Measurements from ENCODE around the gene SCNN1B.
A peak's percentile ranks its signal among the peaks of the same experiment; 100 is the strongest.

SCNN1B gene

DNA sequence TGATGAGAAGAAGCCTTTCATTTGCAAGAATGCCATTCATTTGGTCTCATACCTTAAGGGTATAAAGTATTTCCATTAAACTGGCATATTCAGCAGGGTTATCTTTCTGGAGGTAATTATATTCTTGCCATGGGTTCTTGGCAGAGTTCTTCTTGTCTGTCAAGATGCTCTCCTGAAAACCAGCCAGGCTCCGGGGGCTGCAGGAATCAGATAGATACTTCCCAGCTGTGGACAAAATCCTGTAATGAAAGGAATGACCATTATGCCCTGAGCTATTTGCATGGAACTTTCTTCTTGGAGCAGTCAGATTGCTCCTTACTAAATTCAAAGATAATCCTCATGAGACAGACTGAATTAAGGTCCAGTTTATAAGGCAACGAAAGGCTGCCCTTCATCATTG, 103.9 kb downstream of the SCNN1B start:
- H4K8ac ChIP-seq (ENCODE audit: low read depth, low read length), result no peak overlapping the region
- H3K79me2 ChIP-seq (ENCODE audit: control insufficient read depth, insufficient read depth, low read length, poor library complexity), result no peaks in the 10 kb centered on the region
- H3K18ac ChIP-seq (ENCODE audit: low read length), result no peak overlapping the region
- peaks cover 1% of the 10 kb centered on the region for H3K9me3 ChIP-seq (ENCODE audit: insufficient read depth, low read depth, low read length)
- no peak overlapping the region for H2BK5ac ChIP-seq (ENCODE audit: low read depth, low read length, poor library complexity)
- H3K4me1 ChIP-seq (ENCODE audit: control insufficient read depth in 1 of 2, insufficient read depth in 2 of 2, low read length in 2 of 2), result no peaks in the 10 kb centered on the region
- no peak overlapping the region for H2AFZ ChIP-seq (ENCODE audit: insufficient read depth, low read length, poor library complexity)
- H3K9ac ChIP-seq (ENCODE audit: low read length), result no peak overlapping the region
- H4K91ac ChIP-seq (ENCODE audit: low read depth, low read length), result no peak overlapping the region
- no peaks in the 10 kb centered on the region for H3K79me1 ChIP-seq (ENCODE audit: low read length)
- no peaks in the 10 kb centered on the region for H3K27me3 ChIP-seq (ENCODE audit: insufficient read depth, low read length)
- H2BK12ac ChIP-seq (ENCODE audit: low read length), result no peak overlapping the region
- H3K23ac ChIP-seq (ENCODE audit: low read length), result no peak overlapping the region
- no peak overlapping the region for H3K14ac ChIP-seq (ENCODE audit: low read length)
- H3K36me3 ChIP-seq (ENCODE audit: control insufficient read depth in 1 of 2, insufficient read depth in 2 of 2, low read length in 2 of 2), result peaks cover 18 to 20% of the 10 kb centered on the region in 2 experiments
- H4K12ac ChIP-seq (ENCODE audit: low read depth, low read length), result no peak overlapping the region
- H3K27ac ChIP-seq (ENCODE audit: low read depth, low read length), result no peak overlapping the region
- no peak overlapping the region for H3K4ac ChIP-seq (ENCODE audit: low read depth, low read length)
- WGBS (ENCODE audit: extremely low coverage, insufficient coverage, insufficient read length), result no CpG with 5 or more reads among the region's 2 CpGs
- peak in 1 of 2 donors; percentile 47 for DNase-seq
- no peak overlapping the region for H3K4me2 ChIP-seq (ENCODE audit: low read length)
- no peak overlapping the region for H2BK120ac ChIP-seq (ENCODE audit: insufficient read depth, low read length, poor library complexity)
- no peak overlapping the region for H2AK5ac ChIP-seq (ENCODE audit: low read length)
- no peak overlapping the region for H3K4me3 ChIP-seq (ENCODE audit: low read depth, low read length)

DNA sequence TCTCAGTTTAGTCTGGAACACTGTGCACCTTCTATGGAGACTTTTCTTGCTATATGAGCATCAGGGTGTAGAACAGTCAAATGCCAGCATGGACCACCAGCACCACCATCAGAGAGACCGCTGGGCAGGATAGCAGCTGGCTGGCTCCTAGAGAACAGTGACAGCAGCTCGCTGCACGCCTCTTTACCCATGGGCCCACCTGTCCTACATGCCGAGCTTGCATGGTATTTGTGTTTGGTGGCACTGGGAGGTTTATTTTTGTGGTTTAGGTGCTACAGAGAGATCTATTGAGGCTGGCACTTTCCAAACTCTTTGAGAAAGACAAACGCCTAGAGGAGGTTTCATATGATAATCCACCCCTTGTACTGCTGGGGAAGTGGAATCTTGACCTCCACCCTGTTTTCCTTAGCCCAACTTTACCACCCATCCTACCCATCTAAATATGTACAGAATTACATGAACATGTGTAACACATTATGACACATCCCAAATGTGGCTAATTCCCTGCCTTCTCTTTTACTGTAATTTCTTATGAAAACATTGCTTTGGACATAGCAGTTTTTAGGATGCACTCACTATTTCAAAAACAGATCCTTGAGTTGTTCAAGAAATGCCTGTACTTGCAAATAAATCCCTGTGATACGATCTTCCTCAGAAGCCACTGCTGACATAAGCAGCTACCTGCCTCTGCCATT, 104.6 kb downstream of the SCNN1B start:
- Histone ChIP-seq H2BK5ac (ENCODE audit: low read depth, low read length, poor library complexity) (no peak overlapping the region), H3K4me3 (ENCODE audit: low read depth, low read length) (no peak overlapping the region), H2AK5ac (ENCODE audit: low read length) (no peak overlapping the region), H3K79me1 (ENCODE audit: low read length) (no peaks in the 10 kb centered on the region), H2BK12ac (ENCODE audit: low read length) (no peak overlapping the region), H3K14ac (ENCODE audit: low read length) (no peak overlapping the region), H4K8ac (ENCODE audit: low read depth, low read length) (no peak overlapping the region), H3K23ac (ENCODE audit: low read length) (no peak overlapping the region), H3K79me2 (ENCODE audit: control insufficient read depth, insufficient read depth, low read length, poor library complexity) (no peaks in the 10 kb centered on the region), H4K12ac (ENCODE audit: low read depth, low read length) (peak overlapping the region; percentile 46), H2AFZ (ENCODE audit: insufficient read depth, low read length, poor library complexity) (no peak overlapping the region), H2BK120ac (ENCODE audit: insufficient read depth, low read length, poor library complexity) (no peak overlapping the region), H3K27me3 (ENCODE audit: insufficient read depth, low read length) (no peaks in the 10 kb centered on the region), H4K91ac (ENCODE audit: low read depth, low read length) (no peak overlapping the region), H3K27ac (ENCODE audit: low read depth, low read length) (no peak overlapping the region), H3K4me2 (ENCODE audit: low read length) (no peak overlapping the region), H3K4ac (ENCODE audit: low read depth, low read length) (no peak overlapping the region), H3K18ac (ENCODE audit: low read length) (no peak overlapping the region), H3K9me3 (ENCODE audit: insufficient read depth, low read depth, low read length) (peaks cover 1% of the 10 kb centered on the region), H3K36me3 (ENCODE audit: control insufficient read depth in 1 of 2, insufficient read depth in 2 of 2, low read length in 2 of 2) (peaks cover 16 to 20% of the 10 kb centered on the region in 2 experiments), H3K4me1 (ENCODE audit: control insufficient read depth in 1 of 2, insufficient read depth in 2 of 2, low read length in 2 of 2) (no peaks in the 10 kb centered on the region), H3K9ac (ENCODE audit: low read length) (no peak overlapping the region)
- no CpG with 5 or more reads among the region's 6 CpGs for WGBS (ENCODE audit: extremely low coverage, insufficient coverage, insufficient read length)
- no peak for DNase-seq

DNA sequence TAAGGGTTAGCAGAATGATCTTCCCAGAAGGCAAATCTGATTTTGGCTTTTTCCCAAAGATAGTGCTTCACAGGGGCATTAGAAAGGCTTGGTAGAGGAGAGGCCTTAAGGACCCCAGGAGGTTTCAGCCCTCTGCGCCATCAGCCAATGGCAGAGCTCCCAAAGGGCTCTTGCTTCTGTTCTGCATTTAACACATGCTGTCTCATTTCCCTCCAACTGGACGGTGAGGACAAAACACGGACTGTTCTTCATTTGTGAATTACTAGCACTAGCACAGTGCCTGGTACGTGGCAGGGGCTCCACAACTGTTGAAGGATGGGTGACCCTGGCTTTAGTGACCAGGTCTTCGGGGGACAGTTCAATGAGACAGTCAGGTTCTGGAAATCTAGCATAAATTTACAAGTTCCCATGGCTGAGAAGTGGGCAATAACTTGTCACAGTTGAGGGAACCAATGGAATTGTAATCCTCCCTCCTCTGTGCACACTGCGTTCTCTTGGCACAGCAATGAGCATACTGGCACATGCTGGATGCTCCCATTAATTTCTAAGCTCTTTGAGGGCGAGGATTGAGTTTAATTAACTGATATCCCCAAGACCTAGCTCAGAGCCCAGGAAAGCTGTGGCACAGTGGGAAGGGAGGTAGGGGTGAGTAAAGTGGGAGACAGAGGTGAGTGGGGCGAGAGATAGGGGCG, 105.5 kb downstream of the SCNN1B start:
- Histone ChIP-seq H3K4me1 (ENCODE audit: control insufficient read depth in 1 of 2, insufficient read depth in 2 of 2, low read length in 2 of 2) (no peaks in the 10 kb centered on the region), H2BK12ac (ENCODE audit: low read length) (no peak overlapping the region), H3K4ac (ENCODE audit: low read depth, low read length) (no peak overlapping the region), H4K12ac (ENCODE audit: low read depth, low read length) (no peak overlapping the region), H2BK5ac (ENCODE audit: low read depth, low read length, poor library complexity) (no peak overlapping the region), H3K27ac (ENCODE audit: low read depth, low read length) (no peak overlapping the region), H2BK120ac (ENCODE audit: insufficient read depth, low read length, poor library complexity) (no peak overlapping the region), H3K14ac (ENCODE audit: low read length) (no peak overlapping the region), H3K9ac (ENCODE audit: low read length) (no peak overlapping the region), H3K36me3 (ENCODE audit: control insufficient read depth in 1 of 2, insufficient read depth in 2 of 2, low read length in 2 of 2) (peaks cover 19 to 23% of the 10 kb centered on the region in 2 experiments), H4K91ac (ENCODE audit: low read depth, low read length) (no peak overlapping the region), H3K4me2 (ENCODE audit: low read length) (no peak overlapping the region), H3K4me3 (ENCODE audit: low read depth, low read length) (no peak overlapping the region), H3K27me3 (ENCODE audit: insufficient read depth, low read length) (no peaks in the 10 kb centered on the region), H3K79me1 (ENCODE audit: low read length) (no peaks in the 10 kb centered on the region), H3K18ac (ENCODE audit: low read length) (no peak overlapping the region), H3K79me2 (ENCODE audit: control insufficient read depth, insufficient read depth, low read length, poor library complexity) (no peaks in the 10 kb centered on the region), H4K8ac (ENCODE audit: low read depth, low read length) (no peak overlapping the region), H3K23ac (ENCODE audit: low read length) (no peak overlapping the region), H2AFZ (ENCODE audit: insufficient read depth, low read length, poor library complexity) (no peak overlapping the region), H3K9me3 (ENCODE audit: insufficient read depth, low read depth, low read length) (peaks cover 1% of the 10 kb centered on the region), H2AK5ac (ENCODE audit: low read length) (no peak overlapping the region)
- DNase-seq, result no peak
- no CpG with 5 or more reads among the region's 9 CpGs for WGBS (ENCODE audit: extremely low coverage, insufficient coverage, insufficient read length)

GRCh38 chr16:23408242-23408822, 106.2 kb downstream of the SCNN1B start:
- no peaks in the 10 kb centered on the region for H3K79me2 ChIP-seq (ENCODE audit: control insufficient read depth, insufficient read depth, low read length, poor library complexity)
- no peaks in the 10 kb centered on the region for H3K4me1 ChIP-seq (ENCODE audit: control insufficient read depth in 1 of 2, insufficient read depth in 2 of 2, low read length in 2 of 2)
- no peak overlapping the region for H2BK5ac ChIP-seq (ENCODE audit: low read depth, low read length, poor library complexity)
- H2BK120ac ChIP-seq (ENCODE audit: insufficient read depth, low read length, poor library complexity), result no peak overlapping the region
- no peak overlapping the region for H3K18ac ChIP-seq (ENCODE audit: low read length)
- no peak overlapping the region for H3K4me2 ChIP-seq (ENCODE audit: low read length)
- no peaks in the 10 kb centered on the region for H3K79me1 ChIP-seq (ENCODE audit: low read length)
- no peak for DNase-seq
- H4K91ac ChIP-seq (ENCODE audit: low read depth, low read length), result no peak overlapping the region
- no peak overlapping the region for H3K4ac ChIP-seq (ENCODE audit: low read depth, low read length)
- H2BK12ac ChIP-seq (ENCODE audit: low read length), result no peak overlapping the region
- no peak overlapping the region for H3K14ac ChIP-seq (ENCODE audit: low read length)
- whole genome bisulfite sequencing (ENCODE audit: extremely low coverage, insufficient coverage, insufficient read length), result no CpG with 5 or more reads among the region's 21 CpGs
- H3K4me3 ChIP-seq (ENCODE audit: low read depth, low read length), result no peak overlapping the region
- no peak overlapping the region for H3K23ac ChIP-seq (ENCODE audit: low read length)
- H3K9me3 ChIP-seq (ENCODE audit: insufficient read depth, low read depth, low read length), result peaks cover 1% of the 10 kb centered on the region
- H3K9ac ChIP-seq (ENCODE audit: low read length), result no peak overlapping the region
- peaks cover 17 to 23% of the 10 kb centered on the region in 2 experiments for H3K36me3 ChIP-seq (ENCODE audit: control insufficient read depth in 1 of 2, insufficient read depth in 2 of 2, low read length in 2 of 2)
- no peaks in the 10 kb centered on the region for H3K27me3 ChIP-seq (ENCODE audit: insufficient read depth, low read length)
- no peak overlapping the region for H2AFZ ChIP-seq (ENCODE audit: insufficient read depth, low read length, poor library complexity)
- no peak overlapping the region for H4K8ac ChIP-seq (ENCODE audit: low read depth, low read length)
- no peak overlapping the region for H4K12ac ChIP-seq (ENCODE audit: low read depth, low read length)
- H3K27ac ChIP-seq (ENCODE audit: low read depth, low read length), result no peak overlapping the region
- no peak overlapping the region for H2AK5ac ChIP-seq (ENCODE audit: low read length)
